Muscle of leg (tissue), 11 donors: ENCODE results near the gene AP1S1. TPM values are rescaled to one million over a fixed set of nuclear protein-coding genes. Genes with fewer than 3 reads are reported as not detected.

Experiments used
- DNase-seq: peaks from one replicate; pipeline ENCODE4 v3.0.0; 2013
- H3K27ac ChIP-seq: one replicate; pipeline ENCODE4 v1.5.1; 2013; ENCODE audit warnings: mild to moderate bottlenecking, low read length, control low read depth
- H3K27me3 ChIP-seq: one replicate; pipeline ENCODE4 v1.6.1; 2013; ENCODE audit warnings: low read length; ENCODE audit not compliant: control insufficient read depth, insufficient read depth
- H3K36me3 ChIP-seq: one replicate; pipeline ENCODE4 v1.6.1; 2013; ENCODE audit warnings: low read length; ENCODE audit not compliant: control insufficient read depth, insufficient read depth
- H3K4me1 ChIP-seq: one replicate; pipeline ENCODE4 v1.6.1; 2013; ENCODE audit warnings: low read length; ENCODE audit not compliant: control insufficient read depth, insufficient read depth
- H3K4me3 ChIP-seq: one replicate; pipeline ENCODE4 v1.5.1; 2013; ENCODE audit warnings: low read length, control low read depth
- H3K9me3 ChIP-seq: replicated peaks from 2 replicates; pipeline ENCODE4 v1.6.1; 2013; ENCODE audit warnings: low read depth, low read length; ENCODE audit not compliant: control insufficient read depth
- WGBS: methylation state at CpG from one replicate; pipeline ENCODE4 v1.1.5; 2013; ENCODE audit warnings: missing lambda C conversion rate; ENCODE audit not compliant: insufficient coverage; 5-methylcytosine and 5-hydroxymethylcytosine counted together
- polyA plus RNA-seq, 8 donors: library from polyadenylated mRNA; unstranded; fragments of 120-200 nt; gene quantifications; one replicate each; pipeline versions ENCODE4 v1.2.1 to v1.2.3, GENCODE V29; 2013; ENCODE audit warnings: inconsistent platforms in 1 of 8, low replicate concordance in 1 of 8; ENCODE audit not compliant: insufficient read length in 8 of 8, insufficient read depth in 1 of 8
- total RNA-seq: library from RNA; stranded (reverse); fragments of 120-200 nt; gene quantifications from one replicate; pipeline ENCODE4 v1.2.4, GENCODE V29; 2013

AP1S1 gene
- total and polyA plus RNA-seq, 9 donors, result 20.2 to 36.8 (median 23.0) TPM

DNA sequence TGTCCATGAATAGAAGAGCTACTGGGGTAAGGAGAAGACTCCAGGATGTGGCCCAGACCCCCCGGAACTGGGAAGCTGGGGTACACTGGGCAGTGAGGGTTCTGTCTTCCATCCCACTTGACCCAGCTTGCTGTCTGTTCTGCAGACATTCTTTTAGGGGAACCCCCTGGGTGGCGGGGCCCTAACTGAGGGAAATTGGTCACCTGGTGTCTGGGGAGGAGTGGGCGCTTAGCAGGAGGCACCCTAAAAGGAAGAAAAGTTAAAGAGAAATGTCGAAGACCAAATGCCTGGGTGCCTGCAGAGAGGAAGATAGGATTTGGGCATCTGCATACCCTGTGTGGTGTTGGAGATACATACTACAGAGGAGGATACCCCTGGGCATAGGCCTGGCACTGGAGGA, 1.0 kb downstream of the AP1S1 start:
- Histone ChIP-seq H3K9me3 (no peaks in the 10 kb centered on the region), H3K27ac (no peak overlapping the region), H3K27me3 (peaks cover 2% of the 10 kb centered on the region), H3K4me1 (peaks cover 11% of the 10 kb centered on the region), H3K4me3 (peak overlapping the region; percentile 75), H3K36me3 (peaks cover 26% of the 10 kb centered on the region)
- DNase-seq, result no peak
- 45% methylated on average over 4 of the region's 4 CpGs for WGBS

DNA sequence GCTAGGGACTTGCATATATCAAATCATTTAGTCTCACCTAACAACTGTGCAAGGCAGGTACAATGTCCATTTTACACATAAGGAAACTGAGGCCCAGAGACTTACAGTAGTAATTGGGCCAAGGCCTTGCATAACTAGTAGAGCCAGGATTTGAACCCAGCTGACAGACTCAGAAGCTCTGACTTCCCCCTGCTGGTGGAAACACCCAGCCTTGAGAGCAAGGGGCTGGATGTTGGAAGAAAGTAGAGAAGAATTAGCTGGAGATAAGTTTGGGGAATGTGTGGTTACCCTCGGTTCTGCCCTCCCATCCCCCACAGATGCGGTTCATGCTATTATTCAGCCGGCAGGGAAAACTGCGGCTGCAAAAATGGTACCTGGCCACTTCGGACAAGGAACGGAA, 2.0 kb downstream of the AP1S1 start:
- DNase-seq, result no peak
- H3K4me1 ChIP-seq, result peaks cover 11% of the 10 kb centered on the region
- peaks cover 2% of the 10 kb centered on the region for H3K27me3 ChIP-seq
- no peaks in the 10 kb centered on the region for H3K9me3 ChIP-seq
- no peak overlapping the region for H3K27ac ChIP-seq
- peaks cover 30% of the 10 kb centered on the region for H3K36me3 ChIP-seq
- 66% methylated on average over 3 of the region's 6 CpGs for WGBS
- no peak overlapping the region for H3K4me3 ChIP-seq

DNA sequence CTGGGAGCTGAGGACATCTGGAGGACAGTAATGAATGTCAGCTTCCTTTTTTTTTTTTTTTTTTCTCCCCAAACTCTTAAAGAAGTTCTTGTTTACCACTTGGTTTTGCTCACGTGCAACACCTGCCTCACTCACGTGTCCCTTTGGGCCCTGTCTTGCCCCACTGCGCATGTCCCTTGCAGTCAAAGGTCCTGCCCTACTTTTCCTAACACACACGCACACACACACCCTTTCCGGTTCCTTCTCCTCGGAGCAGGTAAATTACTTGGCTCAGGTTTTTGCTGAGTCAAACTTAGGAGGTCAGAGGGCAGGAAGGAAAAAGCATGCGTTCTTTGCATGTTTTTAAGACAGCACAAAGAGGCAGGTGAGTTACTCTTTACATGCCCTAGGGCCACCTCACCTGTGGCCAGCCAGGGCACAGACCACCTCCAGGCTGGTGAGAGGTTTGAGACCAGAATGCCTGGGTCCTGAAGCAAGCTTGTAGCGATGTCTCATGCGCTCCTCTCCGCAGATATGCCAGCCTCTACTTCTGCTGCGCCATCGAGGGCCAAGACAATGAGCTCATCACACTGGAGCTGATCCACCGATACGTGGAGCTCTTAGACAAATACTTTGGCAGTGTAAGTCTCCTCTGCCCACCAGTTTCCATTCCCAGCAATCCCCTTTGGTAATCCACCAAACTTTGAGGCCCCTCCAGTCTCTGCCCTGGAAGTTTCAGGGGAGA, 2.8 kb downstream of the AP1S1 start:
- DNase-seq, result no peak
- Histone ChIP-seq H3K36me3 (peaks cover 30% of the 10 kb centered on the region), H3K4me1 (peaks cover 11% of the 10 kb centered on the region), H3K27ac (no peak overlapping the region), H3K9me3 (no peaks in the 10 kb centered on the region), H3K27me3 (peaks cover 8% of the 10 kb centered on the region), H3K4me3 (no peak overlapping the region)
- 68% methylated on average over 10 of the region's 14 CpGs for WGBS

DNA sequence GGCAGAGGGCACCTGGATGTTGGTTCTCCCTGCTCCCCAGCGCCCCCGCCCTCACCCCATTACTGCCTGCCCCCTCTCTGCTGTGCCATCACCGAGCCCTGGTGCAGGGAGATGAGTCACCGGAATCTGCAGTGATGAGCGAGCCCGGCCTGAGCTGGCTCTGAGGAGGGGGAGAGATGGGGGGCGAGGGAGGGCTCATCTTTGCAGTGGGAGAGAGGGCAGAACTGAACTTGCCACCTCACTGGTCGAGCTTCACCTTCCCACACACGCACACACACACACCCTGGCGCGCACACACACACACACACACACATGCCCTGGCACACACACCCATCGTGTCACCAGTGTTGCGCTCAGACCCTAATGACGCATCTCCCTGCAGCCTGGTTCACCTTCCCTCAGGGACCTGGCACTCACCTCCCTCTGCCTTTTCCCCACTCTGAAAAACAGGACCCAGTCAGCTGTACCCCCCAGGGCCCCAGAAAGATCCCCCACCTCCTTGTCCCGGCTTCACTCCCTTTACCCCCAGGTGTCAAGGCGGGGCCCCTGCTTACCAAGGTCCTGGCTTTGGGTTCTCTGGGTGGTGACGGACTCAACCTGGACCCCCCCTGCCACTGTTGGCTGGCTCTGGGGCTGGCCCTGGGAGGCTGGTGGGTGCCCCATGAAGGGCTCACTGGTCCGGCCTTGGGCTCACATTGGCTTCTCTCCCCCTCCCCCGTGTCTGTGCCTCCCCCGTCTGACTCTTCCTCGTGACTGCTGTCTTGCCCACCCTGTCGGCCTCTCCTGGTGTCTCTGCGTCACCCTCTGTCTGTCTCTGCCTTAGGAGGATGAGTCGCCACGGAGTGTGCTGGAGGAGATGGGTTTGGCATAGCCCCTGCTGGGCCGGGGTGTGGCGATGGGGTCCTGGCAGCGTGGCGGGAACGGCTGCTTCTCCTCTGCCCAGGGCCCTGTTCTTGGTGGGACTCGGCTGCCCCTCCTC, 5.7 kb downstream of the AP1S1 start:
- H3K4me3 ChIP-seq, result no peak overlapping the region
- no peak overlapping the region for H3K27ac ChIP-seq
- DNase-seq, result no peak
- H3K9me3 ChIP-seq, result no peaks in the 10 kb centered on the region
- peaks cover 26% of the 10 kb centered on the region for H3K4me1 ChIP-seq
- peaks cover 30% of the 10 kb centered on the region for H3K36me3 ChIP-seq
- peaks cover 33% of the 10 kb centered on the region for H3K27me3 ChIP-seq
- WGBS, result 59% methylated on average over 14 of the region's 31 CpGs

DNA sequence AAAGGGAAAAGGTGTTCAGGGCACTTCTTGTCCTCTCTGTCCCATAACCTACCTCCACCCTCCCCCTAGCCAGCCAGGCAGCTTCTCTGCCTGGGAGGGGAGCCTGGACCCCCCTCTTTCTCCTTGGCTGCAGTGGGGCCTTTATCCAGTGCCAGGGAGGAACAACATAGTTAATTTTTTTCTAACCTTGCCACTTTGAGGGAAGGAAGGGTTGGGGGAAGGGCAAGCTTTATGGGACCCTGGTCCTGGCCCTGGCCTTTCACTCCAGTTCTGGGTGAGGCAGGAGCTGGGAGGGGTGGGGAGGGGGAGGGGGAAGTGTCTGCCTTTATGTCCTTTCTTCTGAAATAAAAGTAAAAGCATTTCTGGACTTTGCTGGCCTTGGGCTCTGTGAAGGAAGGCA, 6.6 kb downstream of the AP1S1 start:
- no peak for DNase-seq
- Histone ChIP-seq H3K27me3 (peaks cover 42% of the 10 kb centered on the region), H3K4me1 (peaks cover 30% of the 10 kb centered on the region), H3K9me3 (no peaks in the 10 kb centered on the region), H3K27ac (no peak overlapping the region), H3K4me3 (no peak overlapping the region), H3K36me3 (peaks cover 30% of the 10 kb centered on the region)

DNA sequence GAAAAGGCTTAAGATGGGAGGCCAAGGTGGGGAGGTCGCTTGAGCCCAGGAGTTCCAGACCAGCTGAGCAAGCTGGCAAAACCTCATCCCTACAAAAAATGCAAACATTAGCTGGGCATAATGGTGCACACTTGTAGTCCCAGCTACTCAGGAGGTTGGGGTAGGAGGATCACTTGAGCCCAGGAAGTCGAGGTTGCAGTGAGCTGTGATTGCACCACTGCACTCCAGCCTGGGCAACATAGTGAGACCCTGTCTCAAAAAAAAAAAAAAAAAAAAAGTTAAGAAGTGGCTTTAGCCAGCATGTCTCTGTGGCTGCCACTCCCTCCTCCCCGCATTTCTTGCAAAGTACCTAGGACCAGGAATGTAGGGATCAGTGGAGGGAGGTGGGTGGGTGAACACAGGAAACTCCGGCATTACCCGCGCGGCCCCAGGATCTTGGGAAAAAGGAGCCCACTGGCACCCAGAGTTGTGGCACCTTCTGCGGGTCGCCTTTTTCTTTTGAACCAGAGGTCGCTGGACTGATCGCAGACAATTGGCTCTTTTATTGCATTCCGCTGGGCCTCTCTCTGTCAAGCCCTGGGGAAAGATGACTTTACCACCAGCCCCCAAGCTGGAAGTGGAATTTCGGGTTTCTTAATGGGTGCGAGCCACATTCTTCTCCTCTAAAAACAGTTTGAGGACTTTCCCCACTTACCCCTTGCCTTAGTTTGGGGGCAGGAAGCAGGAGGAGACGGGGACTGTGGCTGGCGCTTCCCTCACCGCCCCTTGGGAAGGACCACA, 7.6 kb downstream of the AP1S1 start:
- Histone ChIP-seq H3K4me1 (peaks cover 32% of the 10 kb centered on the region), H3K9me3 (no peaks in the 10 kb centered on the region), H3K27me3 (peaks cover 52% of the 10 kb centered on the region), H3K4me3 (no peak overlapping the region), H3K36me3 (peaks cover 30% of the 10 kb centered on the region), H3K27ac (no peak overlapping the region)
- no peak for DNase-seq
- WGBS, result 69% methylated on average over 8 of the region's 17 CpGs

DNA sequence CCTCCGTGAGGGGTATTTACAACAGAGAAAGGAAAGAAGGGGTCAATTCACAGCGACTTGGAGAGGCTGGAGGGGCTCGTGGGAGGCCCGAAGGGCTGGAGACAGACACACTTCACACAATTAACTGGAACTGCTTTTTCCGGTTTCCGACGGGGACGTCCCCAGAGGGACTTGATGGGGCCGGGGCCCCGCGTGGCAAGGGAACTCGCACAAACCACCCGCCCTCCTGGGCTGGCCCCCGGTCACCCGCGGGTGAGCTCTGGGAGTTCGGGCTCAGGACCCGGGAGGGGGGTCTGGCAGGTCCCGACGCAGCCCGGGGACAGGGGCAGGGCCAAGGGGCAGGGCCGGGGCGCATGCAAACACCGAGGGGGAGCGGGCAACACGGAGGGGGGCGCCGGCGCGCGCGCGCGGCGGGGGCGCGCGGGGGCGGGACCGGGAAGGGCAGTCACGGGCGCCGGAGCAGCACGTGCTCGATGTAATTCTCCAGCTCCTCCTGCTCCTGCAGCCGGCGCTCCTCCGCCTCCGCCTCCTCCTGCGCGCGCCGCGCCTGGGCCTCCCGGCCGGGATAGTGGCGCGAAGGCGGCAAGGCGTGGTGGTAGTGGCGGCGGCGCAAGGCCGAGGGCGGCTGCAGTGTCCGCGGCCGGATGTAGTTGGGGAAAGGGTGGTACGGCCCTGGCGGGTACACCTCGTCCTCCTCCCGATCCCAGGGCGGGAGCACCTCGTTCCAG, 8.4 kb downstream of the AP1S1 start:
- DNase-seq, result peak; percentile 54
- Histone ChIP-seq H3K9me3 (no peaks in the 10 kb centered on the region), H3K4me1 (peaks cover 32% of the 10 kb centered on the region), H3K36me3 (peaks cover 24% of the 10 kb centered on the region), H3K4me3 (no peak overlapping the region), H3K27me3 (peaks cover 60% of the 10 kb centered on the region), H3K27ac (no peak overlapping the region)
- WGBS, result under 1% methylated on average over 34 of the region's 74 CpGs

DNA sequence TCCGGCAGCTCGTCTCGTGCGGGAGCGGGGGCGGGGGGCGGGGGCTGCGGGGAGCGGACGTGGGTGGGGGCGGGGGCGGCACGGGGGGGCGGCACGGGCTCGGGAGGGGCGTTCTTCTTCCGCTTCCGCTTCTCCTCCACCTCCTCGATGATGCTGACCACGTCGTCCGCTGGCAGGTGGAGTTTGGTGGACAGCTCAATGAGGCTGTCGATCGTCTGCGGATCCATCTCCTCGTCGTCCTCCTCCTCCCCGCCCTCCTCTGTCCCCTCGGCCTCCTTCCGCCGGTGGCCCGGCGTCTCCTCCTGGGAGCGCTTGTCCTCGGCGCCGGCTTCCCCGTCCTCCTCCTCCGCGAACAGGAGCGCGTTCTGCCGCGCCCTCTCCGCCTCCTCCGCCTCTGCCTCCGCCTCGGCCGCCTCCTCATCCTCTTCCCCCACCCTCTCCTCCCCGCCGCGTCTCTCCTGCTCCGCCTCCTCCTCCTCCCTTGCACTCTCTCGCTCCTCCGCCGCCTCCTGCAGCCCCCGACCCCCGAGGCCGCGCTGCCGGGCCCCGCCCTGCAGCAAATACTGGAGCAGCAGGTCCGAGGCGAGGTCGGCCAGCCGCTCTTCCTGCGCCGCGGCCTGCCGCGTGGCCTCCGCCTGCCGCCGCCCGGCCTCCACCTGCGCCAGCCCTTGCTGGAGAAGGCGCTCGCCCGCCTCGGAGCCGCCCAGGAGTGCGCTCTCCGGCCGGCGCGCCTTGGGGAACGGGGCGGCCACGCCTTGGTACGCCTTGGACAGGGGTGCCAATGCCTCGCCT, 9.2 kb downstream of the AP1S1 start:
- no peak overlapping the region for H3K27ac ChIP-seq

More for the DNA sequence above, 9.2 kb downstream of the AP1S1 start:
- DNase-seq, result no peak
- Histone ChIP-seq H3K27me3 (peaks cover 68% of the 10 kb centered on the region), H3K36me3 (peaks cover 21% of the 10 kb centered on the region), H3K4me1 (peaks cover 32% of the 10 kb centered on the region), H3K4me3 (peak overlapping the region; percentile 17), H3K9me3 (no peaks in the 10 kb centered on the region)
- WGBS, result under 1% methylated on average over 73 of the region's 92 CpGs
